Measurements from ENCODE around the gene STT3A.

STT3A gene

DNA sequence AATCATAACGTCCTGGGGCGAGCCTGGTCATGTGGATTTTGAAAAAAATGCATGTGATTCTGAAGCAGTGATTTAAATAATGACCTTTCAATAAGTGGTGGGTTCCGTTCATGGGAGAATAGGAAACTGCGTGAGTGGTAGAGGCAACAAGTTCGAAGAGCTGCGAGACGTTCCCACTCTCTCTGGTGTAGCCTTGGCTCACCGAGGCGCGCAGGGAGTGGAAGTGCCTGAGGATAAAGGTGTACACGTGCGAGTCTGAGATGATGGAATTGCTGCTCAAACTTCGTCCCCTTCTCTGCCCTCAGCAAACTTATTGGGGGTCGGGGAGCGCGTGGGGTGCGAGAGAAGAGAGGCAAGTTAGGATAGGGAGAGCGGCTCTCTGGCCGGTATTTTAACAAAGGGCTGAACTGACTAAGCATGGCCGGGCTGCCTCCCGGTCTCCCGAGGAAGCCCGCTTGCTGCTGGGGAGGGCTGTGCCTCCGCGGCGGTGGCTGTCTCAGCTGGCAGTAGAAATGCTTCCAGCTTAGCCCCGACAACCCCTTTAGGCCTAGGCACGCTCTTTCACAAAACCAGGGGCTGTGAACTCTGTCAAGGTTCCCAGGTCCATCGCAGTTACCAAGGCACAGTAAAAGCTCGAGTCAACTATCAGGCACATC lies 875 bp upstream of the STT3A start:
- no peak for DNase-seq

DNA sequence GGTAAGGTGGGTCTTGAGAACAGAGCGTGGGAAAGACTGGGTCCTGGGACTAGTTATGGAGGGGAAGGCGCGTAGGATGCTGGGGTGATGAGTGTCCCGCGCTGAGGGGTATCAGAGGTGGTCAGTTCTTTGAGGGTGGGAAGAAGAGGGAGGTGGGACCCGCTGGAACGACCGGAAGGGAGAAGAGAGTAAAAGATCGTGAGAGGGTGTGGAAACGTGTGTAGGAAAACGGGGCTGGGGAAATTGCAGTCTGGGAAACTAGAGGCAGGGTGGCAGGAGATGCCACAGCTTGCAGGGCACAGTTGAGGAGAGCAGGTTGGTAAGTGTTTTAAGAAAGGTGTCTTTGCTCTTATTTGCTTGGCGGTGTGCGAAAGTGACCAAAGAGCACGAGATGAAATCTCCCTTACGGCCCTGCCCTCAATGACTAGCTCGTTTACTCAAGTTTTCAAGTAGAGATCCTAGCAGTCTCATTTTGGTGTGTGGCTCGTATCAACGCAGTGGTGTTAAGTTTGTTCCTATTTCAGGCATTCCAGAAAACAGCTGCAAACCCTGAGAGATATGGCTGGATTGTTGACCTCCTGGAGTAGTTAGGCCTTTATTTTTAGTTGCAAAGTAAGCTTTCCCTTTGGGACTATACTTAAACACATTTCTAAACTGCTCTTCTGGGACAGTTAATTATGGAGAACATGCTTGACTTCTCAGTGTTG lies 615 bp downstream of the STT3A start:
- no peak for DNase-seq

DNA sequence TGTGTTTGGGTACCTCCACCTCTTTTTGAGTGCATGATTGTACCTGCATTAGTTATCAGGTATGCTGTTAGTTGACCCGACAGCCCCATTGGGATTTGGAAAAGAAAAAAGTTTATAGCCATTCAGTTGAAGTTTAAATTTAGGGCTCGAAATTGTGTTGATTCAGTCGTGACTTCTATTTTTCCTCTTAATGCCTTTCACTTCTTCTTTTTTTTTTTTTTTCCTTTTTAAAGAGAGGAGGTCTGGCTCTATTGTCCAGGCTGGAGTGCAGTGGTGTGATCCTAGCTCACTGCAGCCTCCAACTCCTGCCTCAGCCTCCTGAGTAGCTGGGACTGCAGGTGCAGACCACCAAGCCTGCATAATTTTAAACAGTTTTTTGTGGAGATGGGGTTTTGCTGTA lies 2.3 kb downstream of the STT3A start:
- DNase-seq = no peak

DNA sequence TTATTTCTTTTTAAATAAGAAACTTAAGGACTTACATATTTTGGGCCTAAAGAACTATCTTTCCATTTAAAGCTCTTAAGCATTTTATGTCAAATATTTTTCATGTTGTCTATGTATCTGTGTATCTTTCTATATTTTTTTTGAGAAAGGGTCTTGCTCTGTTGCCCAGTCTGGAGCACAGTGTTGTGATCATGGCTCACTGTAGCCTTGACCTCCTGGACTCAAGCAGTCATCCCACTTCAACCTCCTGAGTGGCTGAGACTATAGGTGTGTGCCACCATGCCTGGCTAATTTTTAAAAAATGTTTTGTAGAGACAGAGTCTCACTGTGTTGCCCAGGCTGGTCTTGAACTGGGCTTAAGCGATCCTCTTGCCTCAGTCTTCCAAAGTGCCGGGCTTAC lies 8.0 kb downstream of the STT3A start:
- no peak for DNase-seq

DNA sequence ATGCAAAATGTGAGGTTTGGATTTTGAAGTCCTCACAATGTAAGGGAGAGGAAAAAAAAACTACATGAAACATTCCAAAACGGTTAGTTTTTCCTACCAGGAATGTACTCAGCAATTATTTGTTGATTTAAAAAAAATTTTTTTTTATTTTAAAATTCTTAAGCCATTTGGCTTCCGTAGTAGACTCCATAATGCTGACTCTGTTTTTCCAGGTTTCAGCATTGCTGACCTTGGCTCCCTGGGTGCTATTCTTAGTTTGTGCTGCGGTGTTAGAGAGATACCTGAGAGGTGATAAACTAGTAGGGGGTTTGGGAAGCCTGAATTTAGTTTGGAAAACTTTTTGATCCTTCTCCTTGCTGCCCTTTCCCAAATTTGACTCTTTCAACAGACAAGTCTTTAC lies 10.6 kb downstream of the STT3A start:
- no peak for DNase-seq

DNA sequence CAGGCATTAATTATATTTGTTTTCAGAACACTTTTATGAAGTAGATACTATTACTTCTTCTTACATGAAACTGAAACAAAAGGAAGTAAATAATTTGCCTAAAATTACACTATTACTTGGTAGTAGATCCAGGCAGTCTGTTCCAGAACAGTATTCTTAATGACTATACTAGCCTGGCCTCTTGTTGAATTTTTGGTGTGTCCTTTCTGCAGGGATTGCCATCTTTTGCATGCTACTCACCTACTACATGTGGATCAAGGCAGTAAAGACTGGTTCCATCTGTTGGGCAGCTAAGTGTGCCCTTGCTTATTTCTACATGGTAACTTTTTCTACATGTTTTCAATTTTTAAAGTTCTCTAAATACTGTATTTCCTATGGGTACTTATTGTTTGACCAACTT lies 12.8 kb downstream of the STT3A start:
- no peak for DNase-seq

DNA sequence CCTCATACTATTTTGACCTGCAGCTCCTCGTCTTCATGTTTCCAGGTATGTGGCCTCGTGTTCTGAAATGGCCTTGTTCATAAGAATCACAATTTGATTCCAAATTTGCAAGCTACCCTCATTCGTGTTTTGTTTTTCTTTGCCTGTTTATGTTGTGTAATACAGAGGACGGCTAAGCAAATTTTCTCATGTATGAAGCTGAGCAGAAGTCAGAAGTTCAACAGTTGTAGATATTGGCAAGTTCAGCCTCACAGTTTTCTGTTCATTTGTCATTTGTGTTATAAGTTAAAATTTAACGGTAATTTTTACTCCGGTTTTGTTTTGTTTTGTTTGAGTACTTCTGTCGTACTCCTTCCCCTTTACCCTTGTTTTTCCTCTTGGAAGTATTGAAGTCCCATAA lies 16.9 kb downstream of the STT3A start:
- no peak for DNase-seq

DNA sequence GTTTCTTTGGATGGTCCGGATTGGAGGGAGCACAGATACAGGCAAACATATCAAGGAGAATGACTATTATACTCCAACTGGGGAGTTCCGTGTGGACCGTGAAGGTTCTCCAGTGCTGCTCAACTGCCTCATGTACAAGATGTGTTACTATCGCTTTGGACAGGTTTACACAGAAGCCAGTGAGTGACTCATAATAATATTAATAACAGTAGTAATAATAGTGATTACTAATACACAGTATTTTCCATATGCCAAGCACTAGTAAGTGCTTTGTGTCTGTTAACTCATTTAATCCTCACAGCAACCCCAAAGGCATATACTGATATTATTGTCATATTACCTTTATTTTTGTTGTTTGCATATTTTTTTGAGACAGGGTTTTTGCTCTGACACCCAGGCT lies 25.7 kb downstream of the STT3A start:
- no peak for DNase-seq

DNA sequence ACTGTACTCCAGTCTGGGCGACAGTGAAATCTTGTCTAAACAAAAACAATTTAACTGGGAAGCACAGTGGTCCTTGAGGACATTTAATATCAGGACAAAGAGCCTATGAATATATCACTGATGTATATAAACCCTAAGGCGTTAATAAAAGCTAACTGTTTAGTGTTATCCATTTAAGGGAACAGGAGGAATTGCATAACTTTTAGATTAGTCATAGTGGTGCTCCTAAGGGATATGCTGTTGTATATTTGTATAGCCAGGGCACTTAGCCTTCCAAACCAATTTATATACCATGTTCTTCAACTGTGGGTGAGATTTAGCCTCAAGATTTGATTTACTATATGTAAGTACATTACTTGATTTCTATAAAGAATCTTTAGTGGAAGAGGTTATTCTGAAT lies 29.3 kb downstream of the STT3A start:
- DNase-seq = peak; percentile 33

DNA sequence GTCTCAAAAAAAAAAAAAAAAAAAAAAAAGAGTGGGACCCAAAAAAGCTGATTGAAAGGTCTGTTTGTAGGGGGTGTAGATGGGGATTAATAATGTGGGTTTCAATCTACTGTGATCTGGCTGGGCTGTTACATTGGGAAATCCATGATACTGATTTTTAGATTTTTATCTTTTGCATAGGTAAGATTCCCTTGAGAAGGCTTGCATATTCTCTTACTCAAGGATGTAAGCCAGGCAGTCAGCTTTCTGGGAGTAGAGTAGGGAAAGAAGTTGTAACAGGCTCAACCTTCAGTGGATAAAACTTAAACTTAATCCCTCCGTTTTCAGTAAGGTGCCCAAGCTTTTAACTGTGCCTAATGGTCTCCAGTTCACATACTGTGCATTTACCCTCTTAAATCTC lies 30.4 kb downstream of the STT3A start:
- no peak for DNase-seq

DNA sequence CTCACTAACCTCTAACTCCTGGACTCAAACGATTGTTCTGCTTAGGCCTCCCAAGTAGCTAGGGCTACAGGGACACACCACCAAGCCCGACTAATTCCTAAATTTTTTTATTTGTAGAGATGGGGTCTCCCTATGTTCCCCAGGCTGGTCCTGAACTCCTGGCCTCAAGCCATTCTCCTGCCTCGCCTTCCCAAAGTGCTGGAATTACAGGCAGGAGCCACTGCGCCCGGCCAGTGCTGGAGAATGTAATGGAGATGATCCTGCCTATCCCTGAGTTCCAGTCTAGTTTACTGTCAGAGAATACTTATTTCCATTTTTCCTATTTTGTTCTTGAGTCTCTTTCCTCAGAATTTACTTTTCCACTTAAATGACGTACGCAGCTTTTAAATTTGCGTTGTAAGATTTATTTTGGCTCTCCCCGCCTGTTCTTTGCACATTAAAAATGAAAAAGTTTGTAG lies 32.1 kb downstream of the STT3A start, which contains the start of gene CHEK1:
CHEK1 (plus strand) TSS at position 408 of the 458 bp plus-strand sequence. CDS start 1,606 bp downstream, outside the sequence.
- no peak for DNase-seq

DNA sequence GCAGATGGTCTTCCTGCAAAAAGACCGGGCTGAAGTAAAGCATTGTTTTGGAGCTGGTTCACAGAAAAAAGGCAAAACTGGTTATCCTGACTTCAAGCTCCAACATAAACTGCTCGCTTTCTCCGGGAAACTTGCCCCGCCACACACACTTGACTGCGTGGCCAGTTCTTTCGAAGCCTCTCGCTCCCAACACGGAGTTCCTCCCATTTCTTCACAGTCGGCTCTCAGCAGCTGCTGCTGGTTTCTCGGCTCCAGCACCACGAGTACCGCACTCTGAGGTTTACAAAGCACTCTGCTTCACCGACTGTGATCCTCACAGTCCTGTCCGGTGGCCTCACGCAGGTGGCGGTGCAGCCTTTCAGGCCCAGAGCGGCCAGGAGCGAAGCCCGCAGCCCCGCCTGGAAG lies 32.6 kb downstream of the STT3A start:
- no peak for DNase-seq

DNA sequence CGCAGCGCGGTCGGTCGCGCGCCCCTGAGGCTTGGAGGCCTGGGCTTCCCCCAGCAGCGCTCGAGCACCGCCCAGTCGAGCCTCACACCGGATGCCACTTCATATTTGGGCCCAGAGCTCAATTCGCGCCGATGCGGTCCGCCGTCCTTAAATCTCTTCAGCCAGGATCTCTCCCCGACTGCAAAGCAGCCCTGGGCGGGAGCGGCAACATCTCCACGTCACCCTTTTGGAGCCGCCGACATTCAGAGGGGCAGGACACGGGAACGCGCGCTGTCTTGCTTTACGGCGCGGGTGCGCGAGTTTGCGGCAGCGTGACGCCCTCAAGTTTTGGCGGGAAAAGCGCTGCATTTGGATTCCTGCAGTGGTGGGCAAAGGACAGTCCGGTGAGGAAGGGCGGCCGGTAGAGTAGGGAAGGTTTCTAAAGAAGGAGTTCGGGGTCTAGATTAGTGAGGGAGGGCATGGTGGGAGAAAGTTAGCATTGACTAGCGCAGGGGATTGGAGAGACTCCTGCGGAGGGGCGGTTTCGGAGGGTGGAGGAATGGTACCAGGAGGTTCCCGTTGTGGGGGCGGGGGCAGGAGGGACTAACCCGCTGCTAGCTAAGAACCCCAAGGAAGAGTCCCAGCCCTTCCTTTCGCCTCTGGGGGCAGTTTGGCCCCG lies 33.1 kb downstream of the STT3A start:
- DNase-seq = peak; percentile 96

DNA sequence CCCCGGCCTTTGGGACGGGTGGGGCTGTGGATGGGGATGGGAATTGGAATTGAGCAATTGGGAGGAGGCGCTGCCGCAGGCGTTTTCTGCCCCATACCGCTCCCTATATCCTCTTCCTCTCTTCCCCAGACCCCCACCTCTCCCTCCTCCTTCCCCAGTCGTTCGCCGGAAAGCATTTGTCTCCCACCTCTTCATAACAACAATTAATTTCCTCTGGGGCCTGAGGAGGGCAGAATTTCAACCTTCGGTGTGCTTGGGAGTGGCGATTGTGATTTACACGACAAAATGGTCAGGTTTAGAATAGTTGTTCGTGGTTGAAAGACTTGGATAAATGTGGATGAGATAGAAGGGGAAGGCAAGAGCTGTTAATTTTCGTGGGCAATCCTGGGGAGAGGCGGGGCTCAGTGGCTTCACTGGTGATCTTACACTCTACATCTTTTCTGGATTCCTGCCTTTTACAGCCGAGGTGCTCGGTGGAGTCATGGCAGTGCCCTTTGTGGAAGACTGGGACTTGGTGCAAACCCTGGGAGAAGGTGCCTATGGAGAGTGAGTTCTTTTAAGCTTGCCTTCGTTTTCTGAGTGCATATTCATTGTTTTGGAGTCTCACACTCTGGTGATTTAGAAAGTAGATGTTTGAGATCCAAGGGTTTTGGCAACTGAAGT lies 33.8 kb downstream of the STT3A start:
- DNase-seq = peak; percentile 88

DNA sequence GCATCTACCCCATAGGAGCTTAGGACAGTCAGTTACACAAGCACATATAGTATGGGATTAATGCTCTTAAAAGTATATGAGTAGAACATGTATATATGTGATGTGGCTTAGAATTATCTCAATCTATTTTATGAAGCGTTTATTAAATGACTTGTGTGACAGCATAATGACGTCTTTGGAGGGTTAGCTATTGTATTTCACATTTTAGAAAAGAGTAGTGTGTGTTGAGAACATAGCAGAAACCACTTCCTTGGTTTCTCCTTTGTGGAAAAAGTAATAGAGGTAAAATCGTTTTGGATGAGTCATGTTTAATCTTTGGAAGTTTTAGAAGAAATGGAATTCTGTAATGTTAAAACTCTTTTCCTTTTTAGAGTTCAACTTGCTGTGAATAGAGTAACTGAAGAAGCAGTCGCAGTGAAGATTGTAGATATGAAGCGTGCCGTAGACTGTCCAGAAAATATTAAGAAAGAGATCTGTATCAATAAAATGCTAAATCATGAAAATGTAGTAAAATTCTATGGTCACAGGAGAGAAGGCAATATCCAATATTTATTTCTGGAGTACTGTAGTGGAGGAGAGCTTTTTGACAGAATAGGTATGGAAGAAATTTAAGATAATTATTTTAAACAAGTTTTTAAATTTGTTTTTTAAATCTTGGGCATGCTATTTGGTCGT lies 34.7 kb downstream of the STT3A start:
- DNase-seq = no peak

DNA sequence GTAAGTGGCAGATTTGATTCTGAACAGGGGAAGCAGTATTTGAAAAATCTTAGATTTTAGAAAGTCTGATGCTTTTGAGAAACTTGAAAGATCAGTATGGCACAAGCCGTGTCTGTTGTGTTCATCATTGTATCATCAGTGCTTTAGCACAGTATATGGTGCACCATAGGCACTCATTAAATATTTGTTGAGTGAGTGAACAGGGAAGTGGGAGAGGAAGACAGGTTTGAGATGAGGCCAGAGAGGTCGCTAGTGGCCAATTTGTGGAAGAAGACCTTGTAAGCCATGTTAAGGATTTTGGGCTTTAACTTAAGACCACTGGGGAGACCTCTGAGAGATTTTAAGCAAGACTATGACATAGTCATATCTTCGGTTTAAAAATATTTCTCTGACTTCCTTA lies 45.2 kb downstream of the STT3A start:
- DNase-seq = no peak

DNA sequence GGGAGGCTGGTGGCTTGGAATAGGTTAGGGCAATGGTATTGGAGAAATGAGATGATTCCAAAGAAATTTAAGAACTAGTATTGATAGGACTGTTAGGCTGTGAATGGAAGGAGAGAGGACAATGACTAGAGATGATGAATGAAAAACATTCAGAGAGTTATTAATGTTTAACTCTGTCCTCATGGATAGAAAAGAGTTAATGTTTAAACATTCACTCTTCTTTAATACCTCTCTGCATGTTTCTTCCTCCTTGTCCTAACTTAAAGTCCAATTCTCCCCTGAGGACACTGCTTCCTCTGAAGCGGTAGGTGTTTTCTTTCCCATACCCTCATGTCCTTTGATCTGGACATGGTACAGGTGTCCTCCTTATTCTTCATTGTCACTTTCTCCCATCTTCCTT lies 45.7 kb downstream of the STT3A start:
- no peak for DNase-seq

DNA sequence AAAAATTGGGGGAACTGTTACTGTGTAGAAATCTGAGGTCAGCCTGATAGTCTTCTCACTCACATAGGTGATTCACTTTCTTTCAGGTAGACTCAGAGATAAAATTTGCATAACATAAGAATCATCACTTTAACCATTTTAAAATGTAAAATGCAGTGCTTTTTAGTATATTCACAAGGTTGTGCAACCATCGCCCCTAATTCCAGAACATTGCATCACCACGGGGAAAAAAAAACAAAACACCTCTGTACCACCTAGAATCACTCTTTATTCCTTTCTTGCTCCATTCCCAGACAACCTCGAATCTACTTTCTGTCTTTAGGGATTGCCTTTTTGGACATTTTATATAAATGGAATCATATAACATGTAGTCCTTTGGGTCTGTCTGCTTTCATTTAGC lies 53.2 kb downstream of the STT3A start:
- DNase-seq = no peak

DNA sequence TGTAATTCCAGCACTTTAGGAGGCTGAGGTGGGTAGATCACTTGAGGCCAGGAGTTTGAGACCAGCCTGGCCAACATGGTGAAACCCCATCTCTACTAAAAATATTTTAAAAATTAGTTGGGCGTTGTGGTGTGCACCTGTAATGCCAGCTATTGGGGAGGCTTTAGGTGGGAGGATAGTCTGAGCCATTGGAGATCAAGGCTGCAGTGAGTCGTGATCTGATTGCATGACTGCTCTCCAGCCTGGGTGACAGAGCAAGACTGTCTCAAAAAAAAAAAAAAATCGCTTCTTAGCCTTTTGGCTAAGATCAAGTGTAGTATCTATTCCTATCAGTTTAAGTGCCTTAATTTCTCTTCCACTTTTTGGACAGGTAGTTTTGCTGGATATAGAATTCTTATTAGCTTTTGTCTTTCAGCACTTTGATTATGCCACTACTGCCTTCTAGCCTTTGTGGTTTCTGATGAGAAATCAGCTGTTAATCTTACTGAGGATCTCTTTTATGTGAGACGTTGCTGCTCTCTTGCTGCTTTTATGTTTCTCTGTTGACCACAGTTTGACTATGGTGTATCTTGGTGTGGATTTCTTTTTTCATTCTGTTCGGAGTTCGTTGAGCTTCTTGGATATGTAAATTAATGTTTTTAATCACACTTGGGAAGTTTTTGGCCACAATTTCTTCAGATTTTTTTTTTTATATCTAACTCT lies 57.0 kb downstream of the STT3A start:
- DNase-seq = no peak

DNA sequence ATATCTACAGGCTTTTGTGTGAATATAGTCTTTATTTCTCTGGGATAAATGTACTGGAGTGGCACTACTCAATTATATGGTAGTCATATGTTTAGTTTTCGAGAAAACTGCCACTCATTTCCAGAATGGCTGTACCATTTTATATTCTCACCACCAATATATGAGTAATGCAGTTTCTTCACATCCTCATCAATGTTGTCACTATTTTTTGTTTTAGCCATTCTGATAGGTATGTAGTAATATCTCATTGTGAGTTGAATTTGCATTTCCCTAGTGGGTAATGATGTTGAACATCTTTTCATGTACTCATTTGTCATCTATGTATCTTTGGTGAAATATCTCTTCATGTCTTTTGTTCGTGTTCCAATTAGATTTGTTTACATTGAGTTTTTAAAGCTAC lies 70.0 kb downstream of the STT3A start:
- DNase-seq = no peak

DNA sequence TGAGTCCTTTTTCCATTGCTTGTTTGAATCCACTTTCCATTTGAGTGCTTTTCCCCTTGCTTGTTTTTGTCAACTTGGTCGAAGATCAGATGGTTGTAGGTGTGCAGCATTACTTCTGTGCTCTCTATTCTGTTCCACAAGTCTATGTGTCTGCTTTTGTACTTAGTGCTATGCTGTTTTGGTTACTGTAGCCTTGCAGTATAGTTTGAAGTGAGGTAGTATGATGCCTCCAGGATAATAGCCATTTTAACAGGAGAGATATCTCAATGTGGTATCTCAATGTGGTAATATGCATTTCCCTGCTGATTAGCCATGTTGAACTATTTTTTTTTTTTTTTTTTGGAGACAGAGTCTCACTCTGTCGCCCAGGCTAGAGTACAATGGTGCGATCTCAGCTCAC lies 71.3 kb downstream of the STT3A start:
- DNase-seq = no peak

DNA sequence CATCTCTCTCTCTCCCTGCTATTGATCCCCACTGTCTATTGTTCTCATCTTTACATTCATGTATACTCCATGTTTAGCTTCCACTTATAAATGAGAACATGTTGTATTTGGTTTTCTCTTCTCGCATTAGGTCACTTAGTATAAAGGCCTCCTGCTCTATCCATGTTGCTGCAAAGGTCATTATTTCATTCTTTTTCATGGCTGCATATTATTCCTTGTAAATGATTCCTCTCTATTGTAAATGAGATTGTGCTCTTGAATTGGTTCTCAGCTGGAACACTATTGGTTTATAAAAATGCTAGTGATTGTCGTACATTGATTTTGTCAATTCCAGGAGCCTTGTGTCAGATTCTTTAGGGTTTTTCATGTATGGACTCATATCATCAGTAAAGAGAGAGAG lies 74.5 kb downstream of the STT3A start:
- DNase-seq = no peak
